ENCODE results near the gene AGAP1. TPM values are rescaled to one million over a fixed set of nuclear protein-coding genes. Genes with fewer than 3 reads are reported as not detected.

AGAP1 gene
- total RNA-seq, 1 donor from 2014 or later: 33.7 TPM

GRCh38 chr2:235988271-235989015 is 494.6 kb downstream of the AGAP1 start:
- Histone ChIP-seq H3K4me3 (ENCODE audit: low read depth, low read length) (no peak overlapping the region), H3K27me3 (ENCODE audit: control insufficient read depth, insufficient read depth, low read length) (no peaks in the 10 kb centered on the region), H3K36me3 (ENCODE audit: control insufficient read depth, insufficient read depth, low read length) (no peaks in the 10 kb centered on the region)
- TF ChIP-seq, protein P1, sequence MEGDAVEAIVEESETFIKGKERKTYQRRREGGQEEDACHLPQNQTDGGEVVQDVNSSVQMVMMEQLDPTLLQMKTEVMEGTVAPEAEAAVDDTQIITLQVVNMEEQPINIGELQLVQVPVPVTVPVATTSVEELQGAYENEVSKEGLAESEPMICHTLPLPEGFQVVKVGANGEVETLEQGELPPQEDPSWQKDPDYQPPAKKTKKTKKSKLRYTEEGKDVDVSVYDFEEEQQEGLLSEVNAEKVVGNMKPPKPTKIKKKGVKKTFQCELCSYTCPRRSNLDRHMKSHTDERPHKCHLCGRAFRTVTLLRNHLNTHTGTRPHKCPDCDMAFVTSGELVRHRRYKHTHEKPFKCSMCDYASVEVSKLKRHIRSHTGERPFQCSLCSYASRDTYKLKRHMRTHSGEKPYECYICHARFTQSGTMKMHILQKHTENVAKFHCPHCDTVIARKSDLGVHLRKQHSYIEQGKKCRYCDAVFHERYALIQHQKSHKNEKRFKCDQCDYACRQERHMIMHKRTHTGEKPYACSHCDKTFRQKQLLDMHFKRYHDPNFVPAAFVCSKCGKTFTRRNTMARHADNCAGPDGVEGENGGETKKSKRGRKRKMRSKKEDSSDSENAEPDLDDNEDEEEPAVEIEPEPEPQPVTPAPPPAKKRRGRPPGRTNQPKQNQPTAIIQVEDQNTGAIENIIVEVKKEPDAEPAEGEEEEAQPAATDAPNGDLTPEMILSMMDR (IDR thresholded peaks at IDR 0.05; ENCODE audit: insufficient read depth, low read length, poor library complexity, severe bottlenecking): no peak
- DNase-seq (ENCODE audit: low read depth): no peak

DNA sequence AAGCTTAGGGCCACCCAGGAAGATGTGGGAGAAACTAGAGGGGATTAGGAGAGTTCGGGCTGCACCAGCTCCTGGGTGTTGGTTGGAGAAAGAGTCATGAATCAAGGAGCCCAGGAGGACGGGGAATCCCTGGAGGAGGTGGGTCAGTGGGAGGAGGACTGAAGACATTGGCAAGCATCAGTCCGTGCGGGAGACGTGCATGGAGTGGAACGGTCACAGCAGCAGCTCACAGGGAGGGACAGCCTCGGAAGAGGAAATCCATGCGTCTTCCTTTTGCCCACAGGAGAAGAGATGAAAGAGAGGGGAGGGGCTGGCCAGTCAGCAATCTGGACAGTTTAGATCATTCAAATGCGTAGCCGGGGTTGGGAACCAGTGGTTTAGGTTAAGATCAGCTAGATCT is 495.7 kb downstream of the AGAP1 start:
- no peak overlapping the region for H3K4me3 ChIP-seq (ENCODE audit: low read depth, low read length)
- no peak for DNase-seq (ENCODE audit: low read depth)
- H3K27me3 ChIP-seq (ENCODE audit: control insufficient read depth, insufficient read depth, low read length): no peaks in the 10 kb centered on the region
- TF ChIP-seq, protein P1 (IDR thresholded peaks at IDR 0.05; ENCODE audit: insufficient read depth, low read length, poor library complexity, severe bottlenecking): no peak
- peaks cover 1% of the 10 kb centered on the region for H3K36me3 ChIP-seq (ENCODE audit: control insufficient read depth, insufficient read depth, low read length)

DNA sequence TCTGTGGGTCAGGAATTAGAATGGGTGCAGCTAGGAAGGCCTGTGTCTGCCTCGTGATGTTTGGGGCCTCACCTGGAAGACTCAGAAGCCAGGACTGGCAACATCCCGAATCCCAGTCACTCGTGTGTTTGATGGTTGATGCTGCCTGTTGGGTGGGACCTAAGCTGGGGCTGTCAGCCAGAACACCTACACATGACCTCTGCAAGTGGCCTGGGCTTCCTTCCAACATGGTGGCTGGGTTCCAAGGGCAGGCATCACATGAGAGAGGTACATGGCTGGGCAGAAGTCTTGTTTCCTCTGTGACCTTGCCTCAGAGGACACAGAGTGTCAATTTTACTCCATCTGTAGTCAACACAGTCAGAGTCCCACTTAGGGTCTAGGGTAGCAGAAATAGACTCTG is 496.5 kb downstream of the AGAP1 start:
- Histone ChIP-seq H3K36me3 (ENCODE audit: control insufficient read depth, insufficient read depth, low read length) (peaks cover 1% of the 10 kb centered on the region), H3K4me3 (ENCODE audit: low read depth, low read length) (no peak overlapping the region), H3K27me3 (ENCODE audit: control insufficient read depth, insufficient read depth, low read length) (no peaks in the 10 kb centered on the region)
- TF ChIP-seq, protein P1 (IDR thresholded peaks at IDR 0.05; ENCODE audit: insufficient read depth, low read length, poor library complexity, severe bottlenecking): no peak
- no peak for DNase-seq (ENCODE audit: low read depth)

DNA sequence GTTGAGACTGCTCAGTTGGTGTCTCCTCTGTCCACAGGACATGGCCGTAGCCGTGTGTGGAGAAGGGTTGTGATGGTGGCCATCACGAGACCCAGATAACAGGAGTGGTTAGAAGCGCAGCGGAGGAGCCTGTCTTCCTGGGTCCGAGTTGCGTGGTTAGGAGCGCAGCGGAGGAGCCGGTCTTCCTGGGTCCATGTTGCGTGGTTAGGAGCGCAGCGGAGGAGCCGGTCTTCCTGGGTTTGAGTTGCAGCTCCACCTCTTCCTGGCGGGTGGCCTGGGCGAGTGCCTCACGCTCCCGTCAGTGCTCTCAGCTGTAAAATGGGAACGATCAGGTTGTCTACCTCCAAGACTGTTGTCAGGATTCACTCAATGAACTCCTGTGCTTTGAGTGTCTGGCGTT is 498.2 kb downstream of the AGAP1 start:
- Histone ChIP-seq H3K27me3 (ENCODE audit: control insufficient read depth, insufficient read depth, low read length) (no peaks in the 10 kb centered on the region), H3K36me3 (ENCODE audit: control insufficient read depth, insufficient read depth, low read length) (peaks cover 1% of the 10 kb centered on the region), H3K4me3 (ENCODE audit: low read depth, low read length) (no peak overlapping the region)
- TF ChIP-seq, protein P1 (IDR thresholded peaks at IDR 0.05; ENCODE audit: insufficient read depth, low read length, poor library complexity, severe bottlenecking): no peak
- no peak for DNase-seq (ENCODE audit: low read depth)

GRCh38 chr2:235996419-235996818 is 502.6 kb downstream of the AGAP1 start:
- H3K27me3 ChIP-seq (ENCODE audit: control insufficient read depth, insufficient read depth, low read length): no peaks in the 10 kb centered on the region
- H3K36me3 ChIP-seq (ENCODE audit: control insufficient read depth, insufficient read depth, low read length): peaks cover 1% of the 10 kb centered on the region
- H3K4me3 ChIP-seq (ENCODE audit: low read depth, low read length): no peak overlapping the region
- TF ChIP-seq, protein P1 (IDR thresholded peaks at IDR 0.05; ENCODE audit: insufficient read depth, low read length, poor library complexity, severe bottlenecking): no peak
- no peak for DNase-seq (ENCODE audit: low read depth)

- DNase-seq (ENCODE audit: low read depth): no peak
- H3K36me3 ChIP-seq (ENCODE audit: control insufficient read depth, insufficient read depth, low read length): peaks cover 1% of the 10 kb centered on the region
- no peaks in the 10 kb centered on the region for H3K27me3 ChIP-seq (ENCODE audit: control insufficient read depth, insufficient read depth, low read length)
- no peak overlapping the region for H3K4me3 ChIP-seq (ENCODE audit: low read depth, low read length)
- TF ChIP-seq, protein P1 (IDR thresholded peaks at IDR 0.05; ENCODE audit: insufficient read depth, low read length, poor library complexity, severe bottlenecking): no peak
Measured at GRCh38 chr2:235999011-235999410, 505.2 kb downstream of the AGAP1 start.
